GM21576 (cell line): ENCODE results near the gene PRKCD.

Experiments
- ATAC-seq: cut with Tn5 transposase; IDR thresholded peaks from one replicate; pipeline ENCODE4 v1.9.1; 2021; ENCODE audit warnings: mild to moderate bottlenecking, moderate library complexity; ENCODE audit not compliant: unreplicated experiment

Gene PRKCD

DNA sequence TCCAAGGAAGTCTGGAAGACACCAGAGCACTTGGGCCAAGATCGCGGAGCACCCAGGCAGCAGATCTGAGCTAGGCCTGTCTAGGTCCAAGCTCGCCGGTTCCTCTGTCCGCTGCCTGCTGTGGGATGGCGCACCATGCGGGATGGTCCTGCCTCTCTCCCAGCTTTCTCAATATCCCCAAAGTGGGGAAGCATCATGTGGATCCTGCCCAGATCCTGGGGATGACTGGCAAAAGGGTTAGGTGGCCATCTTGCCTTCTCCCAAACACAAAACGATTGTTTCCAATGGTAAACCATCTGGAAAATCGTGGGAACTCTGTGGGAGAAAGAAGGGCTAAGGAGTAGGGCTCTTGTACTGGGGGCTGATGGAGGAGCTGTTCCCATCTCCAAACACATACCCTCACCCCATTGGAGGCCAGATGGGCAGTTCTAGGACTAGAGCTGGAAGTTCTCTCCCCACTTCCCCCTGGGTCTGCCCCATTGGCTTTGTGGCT, 8.9 kb downstream of the PRKCD start:
- ATAC-seq: no peak

DNA sequence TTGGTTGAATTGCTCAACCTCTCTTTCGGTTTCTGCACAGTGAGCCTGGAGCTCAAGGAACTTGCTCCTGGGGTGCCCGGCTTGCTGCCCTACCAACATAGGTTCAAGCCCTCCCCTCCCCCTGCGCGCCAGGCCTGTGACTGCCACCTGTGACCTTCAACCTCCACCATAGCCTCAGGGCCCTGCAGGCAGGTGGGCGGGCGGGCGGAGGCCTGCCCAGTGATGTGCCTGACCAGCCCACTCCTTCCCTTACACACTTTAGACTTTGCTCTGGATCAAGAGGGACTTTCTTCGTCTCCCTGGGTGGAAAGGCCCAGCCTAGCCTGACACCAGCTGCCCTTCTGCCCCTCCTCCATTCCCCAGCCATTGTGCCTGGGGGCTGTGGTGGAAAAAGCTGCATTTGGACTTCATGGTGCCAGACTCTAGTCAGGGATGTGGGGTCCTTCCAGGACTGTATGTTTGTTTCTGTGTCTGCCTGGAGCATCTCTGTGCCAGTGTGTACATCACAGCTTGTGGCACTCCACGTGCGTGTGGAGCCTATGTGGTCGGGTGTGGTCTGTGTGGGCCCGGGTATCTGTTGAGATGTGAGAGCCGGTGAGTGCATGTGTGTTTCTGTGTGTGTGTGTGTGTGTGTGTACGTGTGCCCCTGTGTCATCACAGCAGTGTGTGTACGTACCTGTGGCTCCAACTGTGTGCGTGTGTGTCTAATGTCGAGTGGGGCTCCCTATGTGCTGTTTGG, 9.5 kb downstream of the PRKCD start:
- ATAC-seq: peak; percentile 26

DNA sequence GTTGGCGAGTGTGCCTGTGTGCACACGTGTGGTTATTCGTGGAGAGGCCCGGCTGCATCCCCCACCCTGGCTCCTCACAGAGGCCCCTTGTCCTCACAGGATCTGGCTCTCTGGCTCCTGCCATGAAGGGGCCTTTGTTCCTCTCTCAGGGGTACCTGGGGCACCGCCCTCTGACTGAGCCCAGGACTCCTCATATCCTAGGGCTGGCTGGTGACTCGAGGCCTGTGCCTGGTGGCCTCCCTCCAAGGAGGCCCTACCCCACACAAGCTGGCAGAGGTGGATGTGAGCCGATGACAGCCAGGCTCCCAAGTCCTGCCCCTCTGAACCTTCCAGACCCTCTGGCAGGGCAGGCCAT, 10.0 kb downstream of the PRKCD start:
- no peak for ATAC-seq

DNA sequence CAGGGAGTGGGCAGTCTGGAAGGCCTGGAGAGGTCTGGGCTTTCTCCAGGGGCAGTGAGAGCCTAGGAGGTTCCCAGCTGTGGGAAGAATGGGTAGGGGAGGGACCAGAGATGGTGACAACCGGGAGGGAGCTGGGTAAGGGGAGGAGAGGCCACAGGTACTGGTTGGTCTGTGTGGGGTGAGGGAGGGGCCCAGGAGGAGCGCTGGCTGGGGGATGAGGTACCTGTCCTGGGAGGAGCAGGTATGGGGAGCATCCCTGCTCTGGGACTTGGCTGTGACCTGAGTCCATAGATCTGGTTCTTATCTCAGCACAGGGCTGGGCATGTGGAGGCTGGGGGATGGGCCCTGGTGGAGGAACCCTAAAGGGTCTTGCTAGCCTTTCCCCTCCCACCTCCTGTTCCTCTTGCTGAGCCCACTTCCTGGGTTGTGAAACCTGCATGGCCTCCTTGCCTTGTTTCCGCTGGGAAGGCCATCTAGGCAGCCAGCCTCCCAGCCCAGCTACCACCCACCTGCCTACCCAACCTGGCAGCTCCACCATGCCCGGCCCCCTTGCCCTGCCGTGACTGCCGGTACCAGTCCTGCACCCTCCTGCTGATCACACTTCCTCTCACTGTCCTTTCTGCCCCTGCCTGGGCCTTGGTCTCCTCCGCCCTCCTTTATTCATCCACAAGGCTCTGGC, 11.0 kb downstream of the PRKCD start:
- ATAC-seq: no peak

DNA sequence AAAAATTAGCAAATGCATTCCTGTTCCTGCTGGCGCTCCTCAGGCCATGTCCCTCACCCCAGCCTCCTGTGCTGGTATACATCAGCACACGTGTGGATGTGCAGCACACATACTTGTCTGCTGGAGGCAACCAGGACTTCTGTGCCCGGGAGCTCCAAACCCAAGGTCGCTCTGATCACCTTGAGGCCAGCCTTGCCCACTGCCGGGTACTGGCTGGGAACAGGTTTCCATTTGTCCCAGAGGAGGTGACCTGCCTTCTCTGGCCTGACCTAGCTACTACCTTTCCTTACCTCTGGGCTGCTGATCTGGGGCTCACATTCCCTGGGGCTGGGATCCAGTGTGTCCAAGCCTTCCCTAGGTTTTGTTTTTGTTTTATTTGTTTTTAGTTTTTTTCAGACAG, 12.1 kb downstream of the PRKCD start:
- ATAC-seq: no peak

DNA sequence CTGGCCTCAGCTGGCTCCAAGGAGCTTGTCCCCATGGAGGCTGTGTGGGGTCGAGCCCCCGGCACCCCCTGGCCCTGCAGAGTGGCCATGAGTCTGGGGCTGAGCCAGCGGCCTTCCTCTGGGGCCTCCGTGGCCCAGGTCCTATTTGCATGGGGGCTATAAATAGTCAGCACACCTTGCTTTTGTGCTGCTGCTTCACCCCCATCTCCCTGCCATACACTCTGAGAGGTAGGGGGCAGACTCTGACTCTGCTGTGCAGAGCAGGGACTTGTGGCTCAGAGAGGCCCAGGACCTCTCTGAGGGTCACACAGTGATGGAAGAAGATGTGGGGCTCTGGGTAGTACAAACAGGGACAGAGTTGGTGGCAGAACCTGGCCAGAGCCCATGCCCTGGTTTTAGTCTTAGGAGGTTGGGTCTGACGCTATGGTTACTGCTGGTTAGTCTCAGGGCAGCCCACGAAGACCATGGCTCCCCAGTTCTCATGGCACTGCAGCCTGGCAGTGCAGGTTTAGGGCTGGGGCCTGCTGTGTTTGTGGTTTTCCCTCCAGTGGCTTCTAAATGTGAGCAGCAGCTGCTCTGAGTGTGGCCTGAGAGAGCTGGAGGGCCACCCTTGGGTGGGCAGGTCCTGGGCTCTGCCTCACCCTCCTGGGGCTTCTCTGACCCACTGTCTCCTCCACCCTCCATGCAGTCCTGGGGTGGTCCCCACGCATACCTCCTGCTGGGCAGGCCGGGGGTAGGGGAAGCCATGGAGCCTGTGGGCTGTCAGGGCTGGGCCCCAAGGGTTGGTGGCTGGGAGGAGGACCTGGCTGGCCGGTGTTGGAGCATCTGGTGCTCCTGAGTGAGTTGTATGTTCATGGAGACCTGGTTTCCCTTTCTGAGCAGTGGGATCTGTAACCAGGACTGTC, 13.6 kb downstream of the PRKCD start:
- ATAC-seq: no peak

DNA sequence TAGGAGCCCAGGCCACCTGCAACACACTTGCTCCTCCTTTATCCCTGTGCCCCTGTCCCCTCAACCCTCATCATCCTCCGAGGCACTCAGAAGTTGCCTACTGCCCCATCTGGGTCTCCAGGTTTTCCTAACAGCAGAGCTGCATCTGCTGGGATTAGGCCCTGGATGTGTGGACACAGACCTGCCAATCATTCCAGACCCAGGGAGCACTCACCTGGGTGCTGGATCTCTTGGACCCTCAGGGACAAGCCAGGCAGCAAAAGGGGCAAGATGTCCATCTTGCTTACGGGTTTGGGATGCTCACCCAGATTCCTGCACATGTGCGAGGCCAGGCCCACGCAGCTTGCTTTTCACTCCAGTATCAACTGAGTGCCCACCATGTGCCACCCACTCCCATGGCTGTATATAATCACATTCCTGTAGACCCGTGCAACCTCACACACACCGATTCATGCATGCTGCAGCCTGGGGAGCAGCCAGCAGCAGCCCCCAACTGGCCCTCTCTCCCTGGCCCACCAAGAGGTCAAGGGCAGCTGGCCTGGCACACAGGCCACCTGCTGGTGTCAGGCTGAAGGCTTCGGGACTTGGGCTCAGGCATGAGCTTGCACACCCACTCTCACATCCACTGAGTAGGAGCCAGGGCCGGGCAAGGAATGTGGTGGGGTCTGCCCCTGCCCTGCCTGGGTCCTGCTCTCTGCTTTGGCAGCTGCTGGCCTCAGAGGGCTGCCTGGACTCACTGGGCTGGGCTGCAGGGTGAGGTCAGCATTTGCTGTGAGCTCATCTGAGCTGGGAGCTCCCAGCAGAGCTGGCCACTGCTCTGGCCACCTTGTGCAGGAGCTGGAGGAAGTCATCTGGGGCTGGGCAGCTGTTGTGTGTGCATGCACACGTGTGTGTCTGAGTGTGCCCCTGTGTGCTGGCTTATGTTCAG, 14.9 kb downstream of the PRKCD start:
- ATAC-seq: no peak

DNA sequence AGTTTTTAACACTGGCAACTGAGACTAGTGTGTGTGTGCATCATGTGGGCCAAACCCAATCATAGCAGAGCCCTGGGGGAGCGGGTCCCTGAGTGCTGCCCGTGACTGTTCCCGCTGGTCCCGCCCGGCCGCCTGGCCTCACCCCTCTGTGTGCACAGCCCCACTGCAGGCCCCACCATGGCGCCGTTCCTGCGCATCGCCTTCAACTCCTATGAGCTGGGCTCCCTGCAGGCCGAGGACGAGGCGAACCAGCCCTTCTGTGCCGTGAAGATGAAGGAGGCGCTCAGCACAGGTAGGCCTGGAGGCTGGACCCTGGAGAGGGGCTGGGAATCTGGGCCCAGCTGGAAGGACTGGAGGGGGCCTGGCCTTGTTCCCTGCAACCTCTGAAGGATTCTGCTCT, 17.2 kb downstream of the PRKCD start:
- ATAC-seq: no peak

DNA sequence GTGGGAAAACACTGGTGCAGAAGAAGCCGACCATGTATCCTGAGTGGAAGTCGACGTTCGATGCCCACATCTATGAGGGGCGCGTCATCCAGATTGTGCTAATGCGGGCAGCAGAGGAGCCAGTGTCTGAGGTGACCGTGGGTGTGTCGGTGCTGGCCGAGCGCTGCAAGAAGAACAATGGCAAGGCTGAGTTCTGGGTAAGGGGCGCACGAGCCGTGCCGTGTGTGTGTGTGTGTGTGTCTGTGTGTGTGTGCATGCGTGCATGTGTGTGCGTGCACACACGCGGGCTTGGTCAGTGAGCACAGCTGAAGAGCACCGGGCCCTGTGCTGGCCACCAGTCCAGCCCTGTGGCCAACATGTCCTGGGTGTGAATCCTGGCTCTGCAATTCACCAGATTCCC, 18.6 kb downstream of the PRKCD start:
- ATAC-seq: no peak

DNA sequence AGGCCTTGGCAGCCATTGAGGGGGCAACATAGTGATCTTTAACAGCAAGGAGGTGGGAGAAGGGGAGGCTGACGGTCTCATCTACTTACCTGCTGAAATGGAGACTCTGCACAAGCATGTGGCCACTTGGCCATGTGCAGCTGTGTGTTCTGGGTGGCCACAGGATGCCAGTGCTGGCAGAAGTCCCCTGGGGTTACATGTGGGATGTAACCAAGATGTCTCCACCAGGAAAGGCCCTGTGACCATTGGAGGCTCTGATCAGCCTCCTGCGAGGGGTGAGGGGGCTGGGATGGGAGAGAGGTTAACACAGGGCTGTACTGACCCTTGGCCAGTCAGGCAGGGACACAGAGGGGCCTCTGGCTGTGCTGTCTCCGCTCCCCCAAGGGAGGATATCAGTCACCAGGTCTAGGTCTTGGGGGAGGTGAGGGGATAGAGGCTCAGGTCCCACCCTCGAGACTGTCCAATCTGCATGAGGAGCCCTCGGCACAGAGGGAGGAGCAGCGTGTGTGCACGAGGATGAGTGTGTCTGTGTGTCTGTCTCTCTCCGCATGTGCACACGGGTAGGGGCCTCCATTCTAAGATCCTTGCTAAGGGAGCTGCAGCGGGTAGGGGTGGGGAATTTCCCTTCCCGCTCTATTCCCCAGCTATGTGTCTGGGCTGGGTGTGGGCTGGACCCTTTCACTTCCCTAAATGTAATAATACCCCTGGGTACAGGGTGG, 19.5 kb downstream of the PRKCD start:
- ATAC-seq: peak; percentile 90

DNA sequence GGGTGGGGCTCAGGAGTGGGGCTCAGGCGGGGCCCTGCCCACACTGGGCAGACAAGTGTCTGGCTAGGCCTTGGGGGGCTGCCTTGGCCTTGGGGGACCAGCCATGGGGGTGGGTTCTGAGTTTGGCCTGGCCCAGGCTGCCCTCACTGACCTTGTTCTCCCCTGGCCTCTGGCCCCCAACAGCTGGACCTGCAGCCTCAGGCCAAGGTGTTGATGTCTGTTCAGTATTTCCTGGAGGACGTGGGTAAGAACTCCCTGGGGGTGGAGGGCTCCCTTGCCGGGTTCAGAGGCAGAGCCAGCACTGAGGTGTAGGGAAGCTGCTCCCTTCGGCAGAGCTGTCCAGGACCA, 20.0 kb downstream of the PRKCD start:
- ATAC-seq: peak; percentile 10

DNA sequence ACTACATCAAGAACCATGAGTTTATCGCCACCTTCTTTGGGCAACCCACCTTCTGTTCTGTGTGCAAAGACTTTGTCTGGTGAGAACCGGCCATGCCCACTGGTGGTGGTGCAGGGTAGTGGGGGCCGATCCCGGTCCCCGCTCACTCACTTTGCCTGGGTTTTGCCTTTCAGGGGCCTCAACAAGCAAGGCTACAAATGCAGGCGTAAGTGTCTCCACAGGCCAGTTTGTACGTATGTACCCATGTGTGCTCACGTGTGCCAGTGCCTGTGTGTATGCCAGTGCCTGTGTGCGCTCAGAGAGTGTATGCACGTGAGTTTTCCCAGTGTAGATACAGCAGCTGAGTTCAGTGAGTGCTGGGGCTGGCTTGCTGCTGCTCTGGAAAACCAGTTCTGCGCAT, 20.5 kb downstream of the PRKCD start:
- no peak for ATAC-seq

DNA sequence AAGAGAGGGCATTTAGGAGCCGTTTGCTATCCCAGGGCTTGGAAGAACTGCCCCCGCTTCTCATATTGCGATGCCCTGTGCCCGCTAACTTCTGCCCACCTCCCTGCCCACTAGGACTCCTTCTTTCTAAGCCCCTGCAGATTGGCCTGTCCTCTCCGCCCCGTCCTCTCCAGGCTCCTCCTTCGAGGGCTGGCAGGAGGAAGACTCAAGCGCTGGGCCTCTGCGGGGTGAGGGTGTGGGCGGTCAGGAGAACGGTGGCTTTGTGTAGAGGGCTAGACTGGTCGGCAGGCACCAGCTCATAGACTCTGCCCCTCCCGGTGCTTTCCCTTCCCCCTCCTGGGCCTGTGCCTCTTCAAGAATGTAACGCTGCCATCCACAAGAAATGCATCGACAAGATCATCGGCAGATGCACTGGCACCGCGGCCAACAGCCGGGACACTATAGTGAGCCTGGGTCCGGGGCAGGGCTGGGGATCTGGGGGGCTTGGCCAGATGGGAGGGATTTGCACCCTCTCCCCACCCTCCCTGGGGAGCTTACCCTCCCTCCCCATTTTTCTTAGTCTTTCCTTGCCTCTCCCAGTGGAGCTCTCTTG, 21.9 kb downstream of the PRKCD start:
- no peak for ATAC-seq

DNA sequence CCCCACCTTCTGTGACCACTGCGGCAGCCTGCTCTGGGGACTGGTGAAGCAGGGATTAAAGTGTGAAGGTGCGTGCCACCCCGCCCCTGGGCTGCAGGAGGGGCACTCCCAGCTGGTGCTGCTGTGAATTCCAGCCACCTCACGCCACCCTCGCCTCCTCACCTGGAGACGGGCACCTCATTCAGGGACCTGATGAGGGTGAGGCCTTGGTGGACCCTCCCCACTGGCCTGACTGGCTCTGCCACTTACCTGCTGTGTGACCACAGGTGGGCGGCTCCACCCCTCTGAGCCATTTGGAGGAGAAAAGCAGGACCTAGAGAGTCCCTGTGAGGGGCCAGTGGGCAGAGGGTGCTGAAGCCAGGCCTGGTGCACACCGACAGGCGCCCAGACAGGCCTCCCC, 22.5 kb downstream of the PRKCD start:
- ATAC-seq: no peak

DNA sequence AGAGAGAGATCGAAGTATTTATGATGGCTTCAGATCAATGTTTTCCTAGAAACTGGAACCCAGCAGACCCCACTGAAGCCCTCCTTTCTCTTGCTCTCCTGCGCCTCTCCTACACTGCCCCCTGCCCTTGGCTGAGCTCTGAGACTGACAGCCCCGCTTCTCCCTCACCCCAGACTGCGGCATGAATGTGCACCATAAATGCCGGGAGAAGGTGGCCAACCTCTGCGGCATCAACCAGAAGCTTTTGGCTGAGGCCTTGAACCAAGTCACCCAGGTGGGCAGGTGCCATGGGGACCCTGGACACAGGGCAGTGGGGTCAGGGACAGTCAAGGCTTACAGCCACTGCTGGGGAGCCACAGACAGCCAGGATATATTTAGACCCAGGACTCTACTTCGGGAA, 23.7 kb downstream of the PRKCD start:
- no peak for ATAC-seq

DNA sequence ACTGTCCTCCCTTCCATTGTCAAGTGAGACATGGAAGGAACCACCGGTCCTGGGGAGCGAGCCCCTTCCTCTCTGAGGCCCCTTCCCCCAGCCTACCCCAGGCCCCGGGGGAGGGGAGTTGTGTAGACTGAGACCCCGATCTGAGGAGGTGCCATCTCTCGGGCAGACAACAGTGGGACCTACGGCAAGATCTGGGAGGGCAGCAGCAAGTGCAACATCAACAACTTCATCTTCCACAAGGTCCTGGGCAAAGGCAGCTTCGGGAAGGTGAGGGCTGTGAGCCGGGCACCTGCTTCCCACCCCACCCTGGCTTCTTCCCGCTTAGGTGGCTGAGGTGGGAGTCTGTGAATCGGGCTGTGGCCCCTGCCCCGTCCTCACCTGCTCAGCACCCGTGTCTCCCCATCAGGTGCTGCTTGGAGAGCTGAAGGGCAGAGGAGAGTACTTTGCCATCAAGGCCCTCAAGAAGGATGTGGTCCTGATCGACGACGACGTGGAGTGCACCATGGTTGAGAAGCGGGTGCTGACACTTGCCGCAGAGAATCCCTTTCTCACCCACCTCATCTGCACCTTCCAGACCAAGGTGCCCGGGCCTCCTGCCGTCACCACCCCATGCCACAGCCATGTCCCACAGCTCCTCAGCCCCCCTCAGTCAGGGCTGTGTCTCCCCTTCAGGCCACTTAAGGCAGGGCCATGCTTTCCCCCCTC, 24.9 kb downstream of the PRKCD start:
- no peak for ATAC-seq

DNA sequence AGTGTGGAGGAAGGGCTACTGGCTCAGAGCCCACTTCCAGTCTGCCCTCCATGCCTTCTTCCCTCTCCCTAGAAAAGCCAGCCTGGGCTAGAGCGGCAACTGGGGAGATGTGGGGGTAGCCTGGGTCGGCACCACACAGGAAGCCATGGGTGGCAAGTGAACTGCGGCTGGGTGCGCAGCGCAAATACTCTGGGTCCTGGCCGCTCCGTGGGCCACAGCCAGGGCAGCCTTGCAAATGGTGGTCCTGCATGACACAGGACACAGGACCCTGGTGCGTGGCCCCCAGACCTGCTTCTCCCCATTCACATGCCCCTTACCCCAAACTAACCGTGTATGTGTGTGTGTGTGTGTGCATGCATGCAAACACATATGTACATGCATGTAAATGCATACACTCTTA, 25.7 kb downstream of the PRKCD start:
- ATAC-seq: no peak

DNA sequence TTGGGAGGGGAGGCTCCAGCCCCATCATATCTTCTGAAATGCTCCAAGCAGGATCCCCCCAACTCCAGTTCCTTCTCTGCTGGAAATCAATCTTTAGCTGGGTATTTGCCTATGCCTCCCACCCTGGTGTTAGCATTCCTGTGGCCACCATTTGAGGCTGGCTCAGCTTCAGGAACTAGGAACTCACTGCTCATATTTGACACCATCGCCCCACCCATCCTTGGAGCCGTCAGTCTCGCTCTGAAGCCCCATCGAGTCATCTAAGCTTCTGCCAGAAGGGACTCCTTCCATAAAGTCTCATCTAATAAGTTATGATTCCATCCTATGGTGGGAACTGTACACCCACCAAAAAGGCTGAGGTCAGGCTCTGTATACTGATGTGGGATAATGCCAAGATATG, 26.4 kb downstream of the PRKCD start:
- no peak for ATAC-seq

DNA sequence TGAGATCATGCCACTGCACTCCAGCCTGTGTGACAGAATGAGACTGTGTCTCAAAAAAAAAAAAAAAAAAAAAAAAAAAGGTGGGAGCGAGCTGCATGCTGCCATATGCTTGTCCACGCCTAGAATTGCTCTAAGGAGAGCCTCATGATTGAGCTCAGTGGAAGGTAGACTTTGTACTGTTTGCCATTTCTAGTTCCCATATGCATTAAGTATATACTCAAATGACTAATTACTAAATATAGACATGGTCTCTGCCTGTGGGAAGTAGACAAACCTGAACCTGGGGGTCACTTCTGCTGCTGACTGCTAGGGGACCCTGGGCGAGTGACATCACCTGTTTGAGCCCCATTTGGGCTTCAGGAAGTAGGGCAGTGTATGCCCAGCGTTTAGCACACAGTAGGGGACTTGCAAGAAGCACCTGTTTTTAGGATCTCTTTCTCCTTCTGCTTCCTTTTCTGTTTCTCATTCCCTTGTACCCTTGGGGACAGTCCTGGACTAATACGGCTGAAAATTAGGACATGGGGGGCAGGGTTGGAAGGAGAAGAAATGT, 27.2 kb downstream of the PRKCD start:
- ATAC-seq: no peak
